Measurements from ENCODE around the gene TDRD12. TPM values are rescaled to one million over a fixed set of nuclear protein-coding genes. Genes with fewer than 3 reads are reported as not detected.
"Not testable (repeated sequence)": the region's sequence is repeated elsewhere in the genome, so short reads cannot be mapped to it uniquely, and the experiment has no call there.

Gene TDRD12
- total RNA-seq, 4 donors from 2014 or later: under 0.01 to 0.30 (median 0.21) TPM; not detected in 1

DNA sequence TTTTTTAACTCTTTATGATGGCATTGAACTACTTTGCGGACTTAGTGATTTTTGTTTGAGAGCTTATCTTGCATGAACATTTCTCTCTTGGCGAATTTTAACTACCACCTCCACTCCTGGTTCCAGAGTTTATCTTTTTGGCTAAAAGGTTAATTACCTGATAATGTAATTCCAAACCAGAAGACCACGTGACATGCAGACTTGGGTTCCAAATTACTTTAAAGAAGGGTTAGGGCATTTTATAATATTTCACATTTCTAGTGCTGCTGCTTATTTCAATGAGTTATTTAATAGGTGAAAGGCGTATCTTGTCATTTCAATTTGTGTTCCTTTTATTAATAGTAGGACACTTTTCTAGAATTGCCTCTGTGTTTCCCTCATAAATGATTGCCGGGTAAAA is 52.0 kb downstream of the TDRD12 start:
- WGBS, 2 donors: 86 to 87% methylated on average over 5 of the region's 5 CpGs
- H3K27me3 ChIP-seq: no peaks in the 10 kb centered on the region
- peaks cover 0 to 16% (median 0%) of the 10 kb centered on the region in 4 donors for H3K9me3 ChIP-seq
- H3K36me3 ChIP-seq: no peaks in the 10 kb centered on the region
- no peak overlapping the region for H3K27ac ChIP-seq
- TF ChIP-seq EP300 (IDR thresholded peaks at IDR 0.05): no peak
- TF ChIP-seq POLR2A (IDR thresholded peaks at IDR 0.05): no peak
- TF ChIP-seq, protein P1, sequence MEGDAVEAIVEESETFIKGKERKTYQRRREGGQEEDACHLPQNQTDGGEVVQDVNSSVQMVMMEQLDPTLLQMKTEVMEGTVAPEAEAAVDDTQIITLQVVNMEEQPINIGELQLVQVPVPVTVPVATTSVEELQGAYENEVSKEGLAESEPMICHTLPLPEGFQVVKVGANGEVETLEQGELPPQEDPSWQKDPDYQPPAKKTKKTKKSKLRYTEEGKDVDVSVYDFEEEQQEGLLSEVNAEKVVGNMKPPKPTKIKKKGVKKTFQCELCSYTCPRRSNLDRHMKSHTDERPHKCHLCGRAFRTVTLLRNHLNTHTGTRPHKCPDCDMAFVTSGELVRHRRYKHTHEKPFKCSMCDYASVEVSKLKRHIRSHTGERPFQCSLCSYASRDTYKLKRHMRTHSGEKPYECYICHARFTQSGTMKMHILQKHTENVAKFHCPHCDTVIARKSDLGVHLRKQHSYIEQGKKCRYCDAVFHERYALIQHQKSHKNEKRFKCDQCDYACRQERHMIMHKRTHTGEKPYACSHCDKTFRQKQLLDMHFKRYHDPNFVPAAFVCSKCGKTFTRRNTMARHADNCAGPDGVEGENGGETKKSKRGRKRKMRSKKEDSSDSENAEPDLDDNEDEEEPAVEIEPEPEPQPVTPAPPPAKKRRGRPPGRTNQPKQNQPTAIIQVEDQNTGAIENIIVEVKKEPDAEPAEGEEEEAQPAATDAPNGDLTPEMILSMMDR (IDR thresholded peaks at IDR 0.05): no peak
- H3K4me3 ChIP-seq: no peak overlapping the region
- no peaks in the 10 kb centered on the region for H3K4me1 ChIP-seq
- no peak for DNase-seq (ENCODE audit: low spot score in 2 of 2)

DNA sequence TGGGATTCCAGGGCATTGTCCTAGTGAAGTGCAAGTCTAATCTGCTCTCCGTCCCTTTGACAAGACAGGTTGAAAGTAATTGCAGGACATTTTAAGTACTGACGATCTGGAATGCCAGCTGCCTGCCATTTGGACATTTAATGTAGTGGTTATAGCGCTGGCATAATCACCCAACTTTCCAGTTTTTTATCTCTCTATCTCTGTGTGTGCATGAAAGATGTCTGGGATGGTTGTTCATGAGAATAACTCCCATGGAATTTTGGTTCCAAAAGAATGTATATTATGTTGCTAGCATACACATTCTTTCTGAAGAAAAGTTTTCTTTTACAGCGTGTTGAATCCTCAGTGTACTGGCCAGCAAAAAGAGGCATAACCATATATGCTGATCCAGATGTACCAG is 53.6 kb downstream of the TDRD12 start:
- no peaks in the 10 kb centered on the region for H3K4me1 ChIP-seq
- no peak for DNase-seq (ENCODE audit: low spot score in 2 of 2)
- H3K27me3 ChIP-seq: no peaks in the 10 kb centered on the region
- H3K36me3 ChIP-seq: no peaks in the 10 kb centered on the region
- TF ChIP-seq EP300 (IDR thresholded peaks at IDR 0.05): no peak
- TF ChIP-seq POLR2A (IDR thresholded peaks at IDR 0.05): no peak
- TF ChIP-seq, protein P1 (IDR thresholded peaks at IDR 0.05): no peak
- WGBS, 2 donors: 69 to 70% methylated on average over 4 of the region's 4 CpGs
- H3K27ac ChIP-seq: no peak overlapping the region
- no peak overlapping the region for H3K4me3 ChIP-seq
- H3K9me3 ChIP-seq: peaks cover 0 to 16% (median 0%) of the 10 kb centered on the region in 4 donors

DNA sequence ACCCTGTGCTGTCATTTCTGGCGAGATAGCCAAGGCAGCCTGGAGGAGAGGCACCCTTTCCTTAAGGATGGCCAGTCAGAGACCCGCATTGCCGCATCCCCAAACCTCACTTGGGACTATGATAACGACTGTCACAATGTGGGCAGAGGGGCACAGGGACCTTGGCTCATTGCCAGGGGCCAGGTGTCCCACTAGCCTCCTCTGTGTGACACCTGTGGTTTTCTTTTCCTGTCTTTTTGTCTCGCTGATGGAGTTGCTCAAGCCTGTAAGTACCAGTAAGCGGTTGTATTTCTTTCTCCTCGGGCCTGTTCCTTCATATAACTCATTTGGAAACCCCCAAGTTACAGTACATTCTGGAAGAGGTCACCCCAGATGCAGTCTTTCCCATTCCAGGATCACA is 59.5 kb downstream of the TDRD12 start:
- TF ChIP-seq, protein P1 (IDR thresholded peaks at IDR 0.05): no peak
- TF ChIP-seq EP300 (IDR thresholded peaks at IDR 0.05) (no peak), POLR2A (IDR thresholded peaks at IDR 0.05) (no peak)
- DNase-seq (ENCODE audit: low spot score in 2 of 2): no peak
- WGBS, 2 donors: 71 to 73% methylated on average over 7 of the region's 7 CpGs

DNA sequence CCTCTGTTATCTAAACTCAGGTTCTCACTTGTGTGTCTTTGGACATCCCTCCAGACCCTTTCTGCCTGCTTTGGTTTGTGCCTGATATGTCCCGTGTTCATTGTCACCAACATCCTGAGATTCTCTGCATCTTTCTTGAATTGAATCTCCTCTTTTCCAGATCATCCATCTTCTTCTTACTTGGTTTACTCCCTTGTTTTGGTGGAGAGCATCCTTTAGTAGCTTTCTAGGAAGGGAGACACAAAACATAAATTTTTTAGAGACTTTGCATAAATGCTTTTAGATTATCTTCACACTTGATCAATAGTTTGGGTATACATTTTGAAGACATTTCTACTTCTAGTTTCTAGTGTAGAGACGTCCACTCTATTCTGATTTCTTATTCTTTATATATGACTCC is 61.7 kb downstream of the TDRD12 start:
- Histone ChIP-seq H3K9me3 (peaks cover 0 to 27% (median 0%) of the 10 kb centered on the region in 4 donors), H3K4me3 (no peak overlapping the region), H3K36me3 (no peaks in the 10 kb centered on the region), H3K4me1 (no peaks in the 10 kb centered on the region), H3K27ac (no peak overlapping the region), H3K27me3 (no peaks in the 10 kb centered on the region)
- no peak for TF ChIP-seq EP300 (IDR thresholded peaks at IDR 0.05)
- WGBS, 2 donors: 91 to 93% methylated on average over 2 of the region's 2 CpGs
- no peak for DNase-seq (ENCODE audit: low spot score in 2 of 2)

More for the DNA sequence above, 59.5 kb downstream of the TDRD12 start:
- no peaks in the 10 kb centered on the region for H3K4me1 ChIP-seq
- no peaks in the 10 kb centered on the region for H3K27me3 ChIP-seq
- H3K36me3 ChIP-seq: no peaks in the 10 kb centered on the region
- H3K4me3 ChIP-seq: no peak overlapping the region
- peaks cover 0 to 27% (median 0%) of the 10 kb centered on the region in 4 donors for H3K9me3 ChIP-seq
- H3K27ac ChIP-seq: no peak overlapping the region

DNA sequence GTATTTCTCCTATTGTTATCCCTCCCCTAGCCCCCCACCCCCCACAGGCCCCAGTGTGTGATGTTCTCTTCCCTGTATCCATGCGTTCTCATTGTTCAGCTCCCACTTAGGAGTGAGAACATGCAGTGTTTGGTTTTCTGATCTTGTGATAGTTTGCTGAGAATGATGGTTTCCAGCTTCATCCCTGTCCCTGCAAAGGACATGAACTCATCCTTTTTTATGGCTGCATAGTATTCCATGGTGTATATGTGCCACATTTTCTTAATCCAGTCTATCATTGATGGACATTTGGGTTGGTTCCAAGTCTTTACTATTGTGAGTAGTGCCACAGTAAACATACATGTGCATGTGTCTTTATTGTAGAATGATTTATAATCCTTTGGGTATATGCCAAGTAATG is 62.5 kb downstream of the TDRD12 start:
- not testable (repeated sequence) for H3K27me3 ChIP-seq; H3K4me3 ChIP-seq; H3K27ac ChIP-seq; DNase-seq (ENCODE audit: low spot score in 2 of 2); H3K36me3 ChIP-seq; H3K4me1 ChIP-seq
- H3K9me3 ChIP-seq: peaks cover 0 to 27% (median 0%) of the 10 kb centered on the region in 4 donors
- 100% methylated on average over 1 of the region's 1 CpG for WGBS, 2 donors

DNA sequence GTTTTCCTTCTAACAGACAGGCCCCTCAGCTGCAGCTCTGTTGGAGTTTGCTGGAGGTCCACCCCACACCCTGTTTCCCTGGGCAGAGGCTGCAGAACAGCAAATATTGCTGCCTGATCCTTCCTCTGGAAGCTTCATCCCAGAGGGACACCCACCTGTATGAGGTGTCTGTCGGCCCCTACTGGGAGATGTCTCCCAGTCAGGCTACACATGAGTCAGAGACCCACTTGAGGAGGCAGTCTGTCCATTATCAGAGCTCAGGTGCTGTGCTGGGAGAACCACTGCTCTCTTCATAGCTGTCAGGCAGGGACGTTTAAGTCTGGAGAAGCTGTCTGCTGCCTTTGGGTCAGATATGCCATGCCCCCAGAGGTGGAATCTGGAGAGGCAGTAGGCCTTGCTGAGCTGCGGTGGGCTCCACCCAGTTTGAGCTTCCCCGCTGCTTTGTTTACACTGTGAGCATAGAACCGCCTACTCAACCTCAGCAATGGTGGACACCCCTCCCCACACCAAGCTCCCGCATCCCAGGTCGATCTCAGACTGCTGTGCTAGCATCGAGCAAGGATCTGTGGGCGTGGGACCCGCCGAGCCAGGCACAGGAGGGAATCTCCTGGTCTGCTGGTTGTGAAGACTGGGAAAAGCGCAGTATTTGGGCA is 67.7 kb downstream of the TDRD12 start:
- H3K27ac ChIP-seq; H3K9me3 ChIP-seq; H3K4me3 ChIP-seq; DNase-seq (ENCODE audit: low spot score in 2 of 2); H3K27me3 ChIP-seq; H3K36me3 ChIP-seq; H3K4me1 ChIP-seq: not testable (repeated sequence)
- WGBS, 2 donors: 47% methylated on average over 5 to 12 of the region's 12 CpGs

DNA sequence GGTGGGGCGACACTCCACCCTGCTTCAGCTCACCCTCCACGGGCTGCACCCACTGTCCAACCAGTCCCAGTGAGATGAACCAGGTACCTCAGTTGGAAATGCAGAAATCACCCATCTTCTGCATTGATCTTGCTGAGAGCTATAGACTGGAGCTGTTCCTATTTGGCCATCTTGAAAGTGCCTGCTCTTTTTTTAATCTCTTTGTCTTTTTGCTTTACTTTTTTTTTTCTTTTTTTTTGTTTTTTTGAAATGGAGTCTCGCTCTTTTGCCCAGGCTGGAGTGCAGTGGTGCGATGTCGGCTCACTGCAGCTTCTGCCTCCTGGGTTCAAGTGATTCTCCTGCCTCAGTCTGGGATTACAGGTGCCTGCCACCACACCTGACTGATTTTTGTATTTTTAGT is 68.3 kb downstream of the TDRD12 start:
- not testable (repeated sequence) for H3K9me3 ChIP-seq
- 90 to 95% methylated on average over 5 of the region's 5 CpGs for WGBS, 2 donors

More for the DNA sequence above, 68.3 kb downstream of the TDRD12 start:
- H3K4me1 ChIP-seq; H3K4me3 ChIP-seq; DNase-seq (ENCODE audit: low spot score in 2 of 2); H3K27me3 ChIP-seq; H3K36me3 ChIP-seq; H3K27ac ChIP-seq: not testable (repeated sequence)

Measured in tibial nerve (tissue), 4 donors.